ENCODE measurements around the gene ATP6V0A4. TPM values are rescaled to one million over a fixed set of nuclear protein-coding genes. Genes with fewer than 3 reads are reported as not detected.
A peak's percentile ranks its signal among the peaks of the same experiment; 100 is the strongest.

Gene ATP6V0A4
- total RNA-seq, 4 donors from 2014 or later: not detected

- Histone ChIP-seq H3K4me1 (no peaks in the 10 kb centered on the region), H3K4me3 (peak overlapping the region in 1 of 4 donors; percentile 22), H3K9me3 (no peaks in the 10 kb centered on the region), H3K27me3 (no peaks in the 10 kb centered on the region), H3K36me3 (peaks cover 0 to 19% (median 0%) of the 10 kb centered on the region in 3 donors), H3K27ac (no peak overlapping the region)
- WGBS, 2 donors: 91 to 92% methylated on average over 9 of the region's 9 CpGs
- no peak for DNase-seq (ENCODE audit: low spot score in 2 of 2)
- no peak for TF ChIP-seq POLR2A (IDR thresholded peaks at IDR 0.05)
- TF ChIP-seq EP300 (IDR thresholded peaks at IDR 0.05): no peak
- TF ChIP-seq CTCF (IDR thresholded peaks at IDR 0.05): no peak
Observed at GRCh38 chr7:138838166-138838565, 40.2 kb upstream of the ATP6V0A4 start.

GRCh38 chr7:138837627-138838026, 39.6 kb upstream of the ATP6V0A4 start:
- TF ChIP-seq POLR2A (IDR thresholded peaks at IDR 0.05) (no peak), CTCF (IDR thresholded peaks at IDR 0.05) (no peak), EP300 (IDR thresholded peaks at IDR 0.05) (no peak)
- Histone ChIP-seq H3K36me3 (peaks cover 0 to 19% (median 0%) of the 10 kb centered on the region in 3 donors), H3K4me1 (no peaks in the 10 kb centered on the region), H3K4me3 (peak overlapping the region in 1 of 4 donors; percentile 22), H3K27me3 (no peaks in the 10 kb centered on the region), H3K9me3 (no peaks in the 10 kb centered on the region), H3K27ac (no peak overlapping the region)
- WGBS, 2 donors: 54 to 61% methylated on average over 13 of the region's 13 CpGs
- no peak for DNase-seq (ENCODE audit: low spot score in 2 of 2)

- TF ChIP-seq POLR2A (IDR thresholded peaks at IDR 0.05) (no peak), CTCF (IDR thresholded peaks at IDR 0.05) (no peak), EP300 (IDR thresholded peaks at IDR 0.05) (no peak)
- no peak for DNase-seq (ENCODE audit: low spot score in 2 of 2)
- no peaks in the 10 kb centered on the region for H3K27me3 ChIP-seq
- no peaks in the 10 kb centered on the region for H3K4me1 ChIP-seq
- 85 to 86% methylated on average over 11 of the region's 11 CpGs for WGBS, 2 donors
- H3K27ac ChIP-seq: no peak overlapping the region
- peaks cover 0 to 8% (median 0%) of the 10 kb centered on the region in 3 donors for H3K36me3 ChIP-seq
- H3K9me3 ChIP-seq: no peaks in the 10 kb centered on the region
- no peak overlapping the region for H3K4me3 ChIP-seq
Observed at GRCh38 chr7:138835087-138835486, 37.1 kb upstream of the ATP6V0A4 start.

GRCh38 chr7:138834583-138834982, 36.6 kb upstream of the ATP6V0A4 start:
- H3K36me3 ChIP-seq: peaks cover 0 to 5% (median 0%) of the 10 kb centered on the region in 3 donors
- no peak overlapping the region for H3K27ac ChIP-seq
- no peaks in the 10 kb centered on the region for H3K4me1 ChIP-seq
- 94 to 97% methylated on average over 9 of the region's 9 CpGs for WGBS, 2 donors
- H3K9me3 ChIP-seq: no peaks in the 10 kb centered on the region
- H3K4me3 ChIP-seq: no peak overlapping the region
- no peaks in the 10 kb centered on the region for H3K27me3 ChIP-seq
- TF ChIP-seq CTCF (IDR thresholded peaks at IDR 0.05) (no peak), EP300 (IDR thresholded peaks at IDR 0.05) (no peak), POLR2A (IDR thresholded peaks at IDR 0.05) (no peak)
- DNase-seq (ENCODE audit: low spot score in 2 of 2): no peak

- Histone ChIP-seq H3K9me3 (peaks cover 0 to 4% (median 0%) of the 10 kb centered on the region in 4 donors), H3K27ac (no peak overlapping the region), H3K27me3 (no peaks in the 10 kb centered on the region), H3K4me3 (no peak overlapping the region), H3K4me1 (no peaks in the 10 kb centered on the region), H3K36me3 (peaks cover 0 to 5% (median 0%) of the 10 kb centered on the region in 3 donors)
- TF ChIP-seq POLR2A (IDR thresholded peaks at IDR 0.05) (no peak), CTCF (IDR thresholded peaks at IDR 0.05) (no peak), EP300 (IDR thresholded peaks at IDR 0.05) (no peak)
- DNase-seq (ENCODE audit: low spot score in 2 of 2): no peak
- 48 to 51% methylated on average over 5 of the region's 5 CpGs for WGBS, 2 donors
Observed at GRCh38 chr7:138833596-138833995, 35.6 kb upstream of the ATP6V0A4 start.

Data from tibial nerve (tissue), 4 donors.